PFSK-1 (cell line): ENCODE data around the gene ZFYVE1.

Experiments used
- FOXP2 ChIP-seq: optimal IDR thresholded peaks from 2 replicates; pipeline ENCODE3; 2011; ENCODE audit warnings: borderline replicate concordance, control low read depth, inconsistent platforms; ENCODE audit not compliant: insufficient read depth; ENCODE audit errors: extremely low read length, extremely low read depth
- POLR2AphosphoS5 ChIP-seq: IDR thresholded peaks from 2 replicates; pipeline ENCODE4 v1.6.1; 2012; ENCODE audit warnings: low read depth, mild to moderate bottlenecking, control low read depth, low read length, moderate library complexity
- REST ChIP-seq, 2 experiments: IDR thresholded peaks; 2 replicates each; pipeline versions ENCODE4 v1.6.1 to v1.8.0; 2011 to 2012; ENCODE audit warnings: low read depth in 2 of 2, low read length in 2 of 2, control low read depth in 1 of 2, inconsistent platforms in 1 of 2, mild to moderate bottlenecking in 1 of 2, moderate library complexity in 1 of 2; ENCODE audit not compliant: insufficient read depth in 1 of 2
- SIN3A ChIP-seq: IDR thresholded peaks from 2 replicates; pipeline ENCODE4 v1.6.1; 2012; ENCODE audit warnings: mild to moderate bottlenecking, low read length, moderate library complexity, borderline replicate concordance; ENCODE audit not compliant: insufficient read depth
- TAF1 ChIP-seq: IDR thresholded peaks from 2 replicates; pipeline ENCODE4 v1.6.1; 2012; ENCODE audit warnings: low read length, control low read depth, borderline replicate concordance; ENCODE audit not compliant: insufficient read depth

Gene ZFYVE1

GRCh38 chr14:72941286-72941985 is 85.5 kb downstream of the ZFYVE1 start:
- TF ChIP-seq TAF1: no peak
- TF ChIP-seq FOXP2: no peak
- no peak for TF ChIP-seq SIN3A
- no peak for TF ChIP-seq REST (IDR thresholded peaks at IDR 0.05; ENCODE audit: insufficient read depth in 1 of 2, low read depth in 2 of 2, low read length in 2 of 2)
- no peak for TF ChIP-seq POLR2AphosphoS5

- TF ChIP-seq TAF1: no peak
- TF ChIP-seq REST (IDR thresholded peaks at IDR 0.05; ENCODE audit: insufficient read depth in 1 of 2, low read depth in 2 of 2, low read length in 2 of 2): no peak
- no peak for TF ChIP-seq POLR2AphosphoS5
- no peak for TF ChIP-seq SIN3A
- no peak for TF ChIP-seq FOXP2
Observed at GRCh38 chr14:72939630-72940029, 87.3 kb downstream of the ZFYVE1 start.

- TF ChIP-seq POLR2AphosphoS5 (no peak), TAF1 (no peak), SIN3A (no peak), FOXP2 (no peak)
Observed at GRCh38 chr14:72932893-72933292, 94.0 kb downstream of the ZFYVE1 start.

- TF ChIP-seq POLR2AphosphoS5: no peak
- TF ChIP-seq REST (IDR thresholded peaks at IDR 0.05; ENCODE audit: insufficient read depth in 1 of 2, low read depth in 2 of 2, low read length in 2 of 2): no peak
- TF ChIP-seq SIN3A: no peak
- no peak for TF ChIP-seq TAF1
- TF ChIP-seq FOXP2: no peak
Observed at GRCh38 chr14:72929316-72930080, 97.4 kb downstream of the ZFYVE1 start.

GRCh38 chr14:72928872-72929271 is 98.0 kb downstream of the ZFYVE1 start:
- TF ChIP-seq SIN3A (no peak), REST (IDR thresholded peaks at IDR 0.05; ENCODE audit: insufficient read depth in 1 of 2, low read depth in 2 of 2, low read length in 2 of 2) (no peak), FOXP2 (no peak), POLR2AphosphoS5 (no peak), TAF1 (no peak)
